CD14-positive monocyte (primary cell): ENCODE measurements around the gene HNRNPH2. TPM values are rescaled to one million over a fixed set of nuclear protein-coding genes. Genes with fewer than 3 reads are reported as not detected.

ENCODE experiments used
- DNase-seq, 3 donors: peaks; one replicate each; pipeline ENCODE4 v3.0.0-alpha.2; 2011 to 2022
- H2AFZ ChIP-seq: 2 replicates; pipeline ENCODE4 v1.6.0; 2012; ENCODE audit warnings: mild to moderate bottlenecking, low read depth, low read length, inconsistent platforms; ENCODE audit not compliant: insufficient read depth, poor library complexity, severe bottlenecking
- H3K27ac ChIP-seq, 2 donors: 1 replicate in 1 of 2; 2 replicates in 1 of 2; pipeline ENCODE4 v1.5.1; 2012 to 2013; ENCODE audit warnings: low read length in 2 of 2, control low read depth in 1 of 2, inconsistent platforms in 1 of 2, low read depth in 1 of 2, mild to moderate bottlenecking in 1 of 2
- H3K27me3 ChIP-seq, 2 donors: one replicate each; pipeline versions ENCODE4 v1.6.0 to v1.6.1; 2011 to 2013; ENCODE audit warnings: low read length in 2 of 2; ENCODE audit not compliant: control insufficient read depth in 2 of 2, insufficient read depth in 2 of 2
- H3K36me3 ChIP-seq, 2 donors: replicated peaks in 1 of 2; 1 replicate in 1 of 2; 2 replicates in 1 of 2; pipeline versions ENCODE4 v1.5.1 to v1.6.1; 2012 to 2013; ENCODE audit warnings: low read length in 2 of 2, control low read depth in 1 of 2, inconsistent platforms in 1 of 2, mild to moderate bottlenecking in 1 of 2; ENCODE audit not compliant: insufficient read depth in 2 of 2, control insufficient read depth in 1 of 2
- H3K4me1 ChIP-seq, 2 donors: 1 replicate in 1 of 2; 2 replicates in 1 of 2; pipeline versions ENCODE4 v1.5.1 to v1.6.1; 2012 to 2013; ENCODE audit warnings: low read length in 2 of 2, control low read depth in 1 of 2, inconsistent platforms in 1 of 2, mild to moderate bottlenecking in 1 of 2, moderate library complexity in 1 of 2; ENCODE audit not compliant: insufficient read depth in 2 of 2, control insufficient read depth in 1 of 2
- H3K4me2 ChIP-seq: replicated peaks from 2 replicates; pipeline ENCODE3; 2012; ENCODE audit warnings: low read length, moderate library complexity, mild to moderate bottlenecking; ENCODE audit not compliant: poor library complexity, severe bottlenecking; ENCODE audit errors: extremely low read depth
- H3K4me3 ChIP-seq, 3 experiments: fragments of 200-600 bp in 1 of 3; sonication (generic) in 1 of 3; replicated peaks in 1 of 3; 1 replicate in 2 of 3; 2 replicates in 1 of 3; pipeline ENCODE4 v1.5.1; 2011 to 2013; ENCODE audit warnings: low read length in 3 of 3, mild to moderate bottlenecking in 3 of 3, control low read depth in 2 of 3, low read depth in 2 of 3, inconsistent platforms in 1 of 3, moderate library complexity in 1 of 3
- H3K79me2 ChIP-seq: 2 replicates; pipeline ENCODE4 v1.6.0; 2012; ENCODE audit warnings: mild to moderate bottlenecking, control low read depth, inconsistent platforms, low read length, moderate library complexity; ENCODE audit not compliant: insufficient read depth
- H3K9ac ChIP-seq: 2 replicates; pipeline ENCODE4 v1.6.0; 2017; ENCODE audit warnings: low read length, mild to moderate bottlenecking; ENCODE audit not compliant: insufficient read depth, poor library complexity, severe bottlenecking
- H3K9me3 ChIP-seq, 2 donors: replicated peaks in 1 of 2; 1 replicate in 1 of 2; 2 replicates in 1 of 2; pipeline versions ENCODE4 v1.5.1 to v1.6.1; 2012 to 2013; ENCODE audit warnings: low read length in 2 of 2, control low read depth in 1 of 2; ENCODE audit not compliant: control insufficient read depth in 1 of 2, insufficient read depth in 1 of 2
- H4K20me1 ChIP-seq: 2 replicates; pipeline ENCODE4 v1.6.0; 2012; ENCODE audit warnings: mild to moderate bottlenecking, low read length, control low read depth, moderate library complexity; ENCODE audit not compliant: insufficient read depth
- H3K27ac Mint-ChIP-seq, 7 donors: one replicate each; pipeline ENCODE4 v1.8.0; 2020; ENCODE audit warnings: mild to moderate bottlenecking in 7 of 7, mixed read lengths in 7 of 7, moderate library complexity in 6 of 7, inconsistent platforms in 2 of 7
- H3K27me3 Mint-ChIP-seq, 3 donors: one replicate each; pipeline ENCODE4 v1.8.0; 2021 to 2022; ENCODE audit warnings: low read depth in 3 of 3, mild to moderate bottlenecking in 3 of 3, mixed read lengths in 3 of 3, moderate library complexity in 3 of 3, inconsistent platforms in 1 of 3
- H3K36me3 Mint-ChIP-seq, 2 donors: one replicate each; pipeline ENCODE4 v1.8.0; 2020; ENCODE audit warnings: mixed read lengths in 2 of 2, inconsistent platforms in 1 of 2, mild to moderate bottlenecking in 1 of 2
- H3K4me1 Mint-ChIP-seq: one replicate; pipeline ENCODE4 v1.8.0; 2020; ENCODE audit warnings: mild to moderate bottlenecking, mixed read lengths
- H3K4me3 Mint-ChIP-seq, 2 donors: one replicate each; pipeline ENCODE4 v1.8.0; 2020; ENCODE audit warnings: mild to moderate bottlenecking in 2 of 2, mixed read lengths in 2 of 2, moderate library complexity in 1 of 2
- H3K9me3 Mint-ChIP-seq, 7 donors: one replicate each; pipeline ENCODE4 v1.8.0; 2020 to 2022; ENCODE audit warnings: mixed read lengths in 7 of 7, mild to moderate bottlenecking in 6 of 7, moderate library complexity in 6 of 7, inconsistent platforms in 2 of 7
- WGBS: methylation state at CpG from one replicate; pipeline ENCODE4 v1.1.5; 2013; ENCODE audit warnings: missing lambda C conversion rate; ENCODE audit not compliant: insufficient coverage; 5-methylcytosine and 5-hydroxymethylcytosine counted together
- intact Hi-C, 2 donors: fragments of 100-400 bp; cut with micrococcal nuclease; formaldehyde crosslinking; loops; one replicate each; pipeline versions ENCODE4 v1.15.0 to v1.15.1; 2023
- polyA plus RNA-seq, 3 donors: library from polyadenylated mRNA; depleted of rRNA in 1 of 3; unstranded in 2 of 3; stranded (reverse) in 1 of 3; fragments of 300-500 nt in 2 of 3; fragments of >200 nt in 1 of 3; fragmentation: Illumina TruSeq in 2 of 3; gene quantifications; 1 replicate in 2 of 3; 2 replicates in 1 of 3; pipeline ENCODE4 v1.2.3, GENCODE V29; 2012 to 2021
- TF ChIP-seq, protein P1 (sequence below): fragments of 200-600 bp; IDR thresholded peaks from one replicate; pipeline ENCODE4 v1.8.0; 2022; ENCODE audit warnings: antibody characterized with exemption, mild to moderate bottlenecking

Gene HNRNPH2
- polyA plus RNA-seq, 3 donors: 27.7 to 163 (median 118) TPM

- Histone ChIP-seq H3K4me2 (peak overlapping the region; percentile 45), H3K9ac (no peak overlapping the region), H2AFZ (no peak overlapping the region), H3K27me3 (no peaks in the 10 kb centered on the region), H3K27ac (peak overlapping the region in 1 of 2 donors; percentile 58), H3K79me2 (peaks cover 66% of the 10 kb centered on the region), H3K36me3 (no peaks in the 10 kb centered on the region), H3K4me3 (peak overlapping the region in 1 of 3 experiments; percentile 31), H3K9me3 (no peaks in the 10 kb centered on the region), H4K20me1 (peaks cover 5% of the 10 kb centered on the region), H3K4me1 (peaks cover 36 to 46% of the 10 kb centered on the region in 2 donors)
- peak overlapping the region; percentile 49 to 69 for H3K4me3 Mint-ChIP-seq
- no CpG with 5 or more reads among the region's 4 CpGs for WGBS
- TF ChIP-seq, protein P1, sequence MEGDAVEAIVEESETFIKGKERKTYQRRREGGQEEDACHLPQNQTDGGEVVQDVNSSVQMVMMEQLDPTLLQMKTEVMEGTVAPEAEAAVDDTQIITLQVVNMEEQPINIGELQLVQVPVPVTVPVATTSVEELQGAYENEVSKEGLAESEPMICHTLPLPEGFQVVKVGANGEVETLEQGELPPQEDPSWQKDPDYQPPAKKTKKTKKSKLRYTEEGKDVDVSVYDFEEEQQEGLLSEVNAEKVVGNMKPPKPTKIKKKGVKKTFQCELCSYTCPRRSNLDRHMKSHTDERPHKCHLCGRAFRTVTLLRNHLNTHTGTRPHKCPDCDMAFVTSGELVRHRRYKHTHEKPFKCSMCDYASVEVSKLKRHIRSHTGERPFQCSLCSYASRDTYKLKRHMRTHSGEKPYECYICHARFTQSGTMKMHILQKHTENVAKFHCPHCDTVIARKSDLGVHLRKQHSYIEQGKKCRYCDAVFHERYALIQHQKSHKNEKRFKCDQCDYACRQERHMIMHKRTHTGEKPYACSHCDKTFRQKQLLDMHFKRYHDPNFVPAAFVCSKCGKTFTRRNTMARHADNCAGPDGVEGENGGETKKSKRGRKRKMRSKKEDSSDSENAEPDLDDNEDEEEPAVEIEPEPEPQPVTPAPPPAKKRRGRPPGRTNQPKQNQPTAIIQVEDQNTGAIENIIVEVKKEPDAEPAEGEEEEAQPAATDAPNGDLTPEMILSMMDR: no peak
- H3K4me1 Mint-ChIP-seq: peaks cover 35% of the 10 kb centered on the region
- H3K27me3 Mint-ChIP-seq: no peaks in the 10 kb centered on the region
- peak overlapping the region; percentile 31 to 81 (median 56) for H3K27ac Mint-ChIP-seq
- DNase-seq: no peak
- H3K36me3 Mint-ChIP-seq: no peaks in the 10 kb centered on the region
- intact Hi-C loops: no loop called here
- H3K9me3 Mint-ChIP-seq: no peaks in the 10 kb centered on the region
These were observed 24.3 kb upstream of the HNRNPH2 start for GRCh38 chrX:101383679-101384205.

DNA sequence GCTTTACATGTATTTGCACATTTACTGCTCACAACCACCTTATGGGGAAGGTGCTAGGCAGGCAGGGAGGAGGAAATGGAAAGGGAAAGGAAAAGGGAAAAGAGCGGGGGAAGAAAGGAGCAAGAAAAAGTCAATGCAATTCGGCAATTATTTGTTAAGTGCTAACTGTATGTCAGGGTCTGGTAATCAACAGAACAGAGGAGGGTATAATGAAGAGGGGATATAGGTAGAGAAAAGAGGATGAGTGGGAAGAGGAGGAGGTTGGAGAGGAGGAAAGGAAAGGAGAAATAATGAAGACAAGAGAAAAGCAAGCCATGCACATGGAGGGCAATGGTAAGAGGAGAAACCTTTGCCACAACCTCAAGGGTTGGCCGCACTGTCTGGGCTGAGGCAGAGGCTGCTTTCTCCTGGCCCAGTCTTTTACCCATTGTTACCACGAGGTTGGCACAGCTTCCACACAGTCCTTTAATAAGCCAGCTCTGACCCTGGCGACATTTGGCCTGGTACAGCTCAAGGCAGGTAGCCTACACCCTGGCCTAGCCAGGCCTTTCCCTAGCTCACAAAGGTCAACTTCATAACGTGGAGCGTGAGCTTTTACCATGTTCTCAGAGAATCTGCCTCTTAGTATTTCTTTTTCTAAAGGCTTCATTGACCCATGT, 22.9 kb upstream of the HNRNPH2 start:
- H3K36me3 Mint-ChIP-seq: no peaks in the 10 kb centered on the region
- Histone ChIP-seq H3K27me3 (no peaks in the 10 kb centered on the region), H3K27ac (peak overlapping the region; percentile 74 to 87), H3K36me3 (no peaks in the 10 kb centered on the region), H3K9ac (peak overlapping the region; percentile 65), H3K79me2 (peaks cover 54% of the 10 kb centered on the region), H4K20me1 (peaks cover 5% of the 10 kb centered on the region), H3K9me3 (no peaks in the 10 kb centered on the region), H3K4me1 (peaks cover 37 to 47% of the 10 kb centered on the region in 2 donors), H3K4me2 (peak overlapping the region; percentile 74), H2AFZ (peak overlapping the region; percentile 80), H3K4me3 (peak overlapping the region; percentile 66 to 88 (median 82))
- H3K4me3 Mint-ChIP-seq: peak overlapping the region; percentile 86 to 98
- TF ChIP-seq, protein P1: no peak
- no peak for DNase-seq
- peak overlapping the region; percentile 92 to 98 (median 95) for H3K27ac Mint-ChIP-seq
- no peaks in the 10 kb centered on the region for H3K9me3 Mint-ChIP-seq
- intact Hi-C loops: no loop called here
- no peaks in the 10 kb centered on the region for H3K27me3 Mint-ChIP-seq
- 42% methylated on average over 2 of the region's 7 CpGs for WGBS
- H3K4me1 Mint-ChIP-seq: peaks cover 35% of the 10 kb centered on the region
